IMR-90 (cell line): ENCODE results near the gene HDAC10. TPM values are rescaled to one million over a fixed set of nuclear protein-coding genes. Genes with fewer than 3 reads are reported as not detected.
"Not testable (repeated sequence)": the region's sequence is repeated elsewhere in the genome, so short reads cannot be mapped to it uniquely, and the experiment has no call there.

ENCODE experiments used
- ATAC-seq: fragments of 200-7000 bp; cut with Tn5 transposase; 2 replicates; pipeline ENCODE4 v1.9.1; 2020; ENCODE audit warnings: low read depth, mild to moderate bottlenecking, moderate library complexity
- BruUV-seq: library from RNA; stranded (reverse); fragments of 400-500 nt; replicated peaks from 2 replicates; lab custom pipeline; 2021; lab: Mats Ljungman, UMichigan
- CTCF ChIA-PET: fragments of 300-600 bp; formaldehyde crosslinking; extraction: SDS; loops from one replicate; lab custom pipeline; 2021; ENCODE audit warnings: antibody characterized with exemption; lab: Yijun Ruan, JAX
- POLR2A ChIA-PET: fragments of 300-600 bp; sonication (Branson Sonifier 250); formaldehyde crosslinking; loops from one replicate; lab custom pipeline; 2022; ENCODE audit warnings: antibody characterized with exemption; ENCODE audit not compliant: unreplicated experiment; lab: Charles Lee
- DNase-seq: peaks from one replicate; pipeline ENCODE4 v3.0.0; 2013
- H2AFZ ChIP-seq: replicated peaks from 2 replicates; pipeline ENCODE3; 2013; ENCODE audit warnings: low read length, mild to moderate bottlenecking; ENCODE audit not compliant: poor library complexity
- H2AK5ac ChIP-seq: 2 replicates; pipeline ENCODE4 v1.6.1; 2013; ENCODE audit warnings: low read depth, low read length, inconsistent platforms
- H2AK9ac ChIP-seq: replicated peaks from 2 replicates; pipeline ENCODE3; 2013; ENCODE audit warnings: mild to moderate bottlenecking, low read depth, low read length, moderate library complexity; ENCODE audit not compliant: poor library complexity
- H2BK120ac ChIP-seq: 2 replicates; pipeline ENCODE4 v1.6.1; 2013; ENCODE audit warnings: low read depth, low read length, inconsistent platforms
- H2BK15ac ChIP-seq: 3 replicates; pipeline ENCODE4 v1.6.1; 2013; ENCODE audit warnings: low read depth, low read length, inconsistent platforms
- H2BK20ac ChIP-seq: 2 replicates; pipeline ENCODE4 v1.6.1; 2013; ENCODE audit warnings: low read depth, mild to moderate bottlenecking, inconsistent platforms, low read length, moderate library complexity
- H2BK5ac ChIP-seq: 2 replicates; pipeline ENCODE4 v1.6.1; 2013; ENCODE audit warnings: mild to moderate bottlenecking, low read depth, low read length, inconsistent platforms; ENCODE audit not compliant: poor library complexity, severe bottlenecking
- H3K14ac ChIP-seq: replicated peaks from 2 replicates; pipeline ENCODE4 v1.6.1; 2013; ENCODE audit warnings: low read depth, low read length, inconsistent platforms
- H3K18ac ChIP-seq: 2 replicates; pipeline ENCODE4 v1.6.1; 2013; ENCODE audit warnings: low read depth, low read length, control low read depth
- H3K23ac ChIP-seq: 2 replicates; pipeline ENCODE4 v1.6.1; 2013; ENCODE audit warnings: low read depth, low read length, inconsistent platforms
- H3K27ac ChIP-seq: 2 replicates; pipeline ENCODE4 v1.5.1; 2013; ENCODE audit warnings: mild to moderate bottlenecking, control low read depth, low read length; ENCODE audit not compliant: insufficient read depth
- H3K27me3 ChIP-seq: 2 replicates; pipeline ENCODE4 v1.6.1; 2013; ENCODE audit warnings: low read length; ENCODE audit not compliant: control insufficient read depth, insufficient read depth
- H3K36me3 ChIP-seq: 2 replicates; pipeline ENCODE4 v1.6.1; 2013; ENCODE audit warnings: low read length, mixed read lengths; ENCODE audit not compliant: control insufficient read depth, insufficient read depth
- H3K4ac ChIP-seq: 2 replicates; pipeline ENCODE4 v1.6.1; 2013; ENCODE audit warnings: low read depth, low read length, inconsistent platforms
- H3K4me1 ChIP-seq: 2 replicates; pipeline ENCODE4 v1.6.1; 2013; ENCODE audit warnings: low read length, mixed read lengths; ENCODE audit not compliant: control insufficient read depth, insufficient read depth
- H3K4me2 ChIP-seq: 2 replicates; pipeline ENCODE4 v1.6.1; 2013; ENCODE audit warnings: low read depth, mild to moderate bottlenecking, control low read depth, low read length, moderate library complexity
- H3K4me3 ChIP-seq: 2 replicates; pipeline ENCODE4 v1.5.1; 2013; ENCODE audit warnings: low read depth, mild to moderate bottlenecking, control low read depth, low read length, moderate library complexity; ENCODE audit not compliant: insufficient read depth
- H3K56ac ChIP-seq: 2 replicates; pipeline ENCODE4 v1.6.1; 2013; ENCODE audit warnings: low read length, inconsistent platforms; ENCODE audit not compliant: insufficient read depth; ENCODE audit errors: extremely low read depth
- H3K79me1 ChIP-seq, 2 experiments: 2 replicates each; pipeline ENCODE4 v1.6.1; 2013; ENCODE audit warnings: low read length in 2 of 2, inconsistent platforms in 1 of 2, low read depth in 1 of 2
- H3K9ac ChIP-seq: 2 replicates; pipeline ENCODE4 v1.6.1; 2013; ENCODE audit warnings: low read depth, low read length, control low read depth
- H3K9me1 ChIP-seq: 2 replicates; pipeline ENCODE4 v1.6.1; 2013; ENCODE audit warnings: low read length, inconsistent platforms; ENCODE audit not compliant: insufficient read depth
- H3K9me3 ChIP-seq: 2 replicates; pipeline ENCODE4 v1.6.1; 2013; ENCODE audit warnings: low read length; ENCODE audit not compliant: control insufficient read depth, insufficient read depth
- H4K20me1 ChIP-seq: 2 replicates; pipeline ENCODE4 v1.6.1; 2013; ENCODE audit warnings: low read length, inconsistent platforms; ENCODE audit not compliant: insufficient read depth
- H4K5ac ChIP-seq: 2 replicates; pipeline ENCODE4 v1.6.1; 2013; ENCODE audit warnings: mild to moderate bottlenecking, low read depth, low read length, control low read depth
- H4K8ac ChIP-seq, 2 experiments: 2 replicates each; pipeline ENCODE4 v1.6.1; 2013; ENCODE audit warnings: low read depth in 2 of 2, low read length in 2 of 2, control low read depth in 1 of 2, inconsistent platforms in 1 of 2
- H4K91ac ChIP-seq: 2 replicates; pipeline ENCODE4 v1.6.1; 2013; ENCODE audit warnings: low read depth, low read length, inconsistent platforms; ENCODE audit not compliant: insufficient read depth
- CEBPB ChIP-seq: IDR thresholded peaks from 2 replicates; pipeline ENCODE4 v1.6.1; 2012; ENCODE audit warnings: low read depth, low read length, improper control_type of control experiment
- WGBS, 2 experiments: methylation state at CpG; one replicate each; pipeline versions ENCODE4 v1.1.5 to v1.1.7; 2013; ENCODE audit warnings: missing lambda C conversion rate in 2 of 2; ENCODE audit not compliant: insufficient read length in 1 of 2; ENCODE audit errors: extremely low coverage in 2 of 2; 5-methylcytosine and 5-hydroxymethylcytosine counted together
- dilution Hi-C: fragments of 300-500 bp; cut with HindIII; formaldehyde crosslinking; loops from one replicate; pipeline ENCODE4 v1.14.3; 2018; ENCODE audit warnings: low sequenced_read_pairs; ENCODE audit not compliant: unreplicated experiment
- in situ Hi-C: fragments of 300-500 bp; cut with MboI; formaldehyde crosslinking; loops from 3 replicates; pipeline ENCODE4 v1.14.3; 2019; ENCODE audit warnings: low sequenced_read_pairs, inconsistent platforms, mixed read lengths
- intact Hi-C: fragments of 100-400 bp; cut with micrococcal nuclease; formaldehyde crosslinking; loops from 2 replicates; pipeline ENCODE4 v1.10.0; 2022
- polyA plus RNA-seq, 3 experiments: library from polyadenylated mRNA; depleted of rRNA; stranded (reverse); fragments of >200 nt; gene quantifications; 2 replicates each; pipeline ENCODE4 v1.2.3, GENCODE V29; 2012; ENCODE audit warnings: low replicate concordance in 1 of 3
- total RNA-seq: library from RNA; depleted of rRNA; stranded (reverse); fragments of >200 nt; gene quantifications from 2 replicates; pipeline ENCODE4 v1.2.3, GENCODE V29; 2012

Gene HDAC10
- total and polyA plus RNA-seq, 2 of the 4 experiments (the other 2 are of a cell fraction) = 3.9 to 35.7 TPM

GRCh38 chr22:50204998-50205397 is 46.1 kb downstream of the HDAC10 start:
- H2BK20ac ChIP-seq, H3K23ac ChIP-seq, H3K27me3 ChIP-seq, CTCF ChIA-PET, H3K4me2 ChIP-seq, H3K56ac ChIP-seq, H2AK5ac ChIP-seq, POLR2A ChIA-PET, H4K91ac ChIP-seq, H3K4me1 ChIP-seq, H3K9ac ChIP-seq, BruUV-seq, ATAC-seq, H2AK9ac ChIP-seq, DNase-seq, H2BK5ac ChIP-seq, H3K4me3 ChIP-seq, H4K5ac ChIP-seq, H4K8ac ChIP-seq, H3K9me3 ChIP-seq, dilution Hi-C loops, H2AFZ ChIP-seq, H3K18ac ChIP-seq, H3K27ac ChIP-seq, H3K14ac ChIP-seq, H2BK15ac ChIP-seq, H2BK120ac ChIP-seq, H3K9me1 ChIP-seq, H3K4ac ChIP-seq: not testable (repeated sequence)
- H3K36me3 ChIP-seq = peaks cover 24% of the 10 kb centered on the region
- H4K20me1 ChIP-seq = peaks cover 30% of the 10 kb centered on the region
- WGBS, 2 experiments = 91% methylated on average over 7 of the region's 9 CpGs; no CpG with 5 or more reads in 1 of the 2 experiments
- in situ Hi-C loops = loop anchor here (25.0 kb wide), 1 partner anchor 393 kb away; no protein-coding TSS in a partner anchor
- intact Hi-C loops = loop anchor here (10.0 kb wide), 1 partner anchor 230 kb away; no protein-coding TSS in a partner anchor
- H3K79me1 ChIP-seq = peaks cover 33 to 68% of the 10 kb centered on the region in 2 experiments
- 0 out of 2 replicates have a peak, but pooled peaks have one; percentile 15 for TF ChIP-seq CEBPB
